HUDEP-2 (cell line): ENCODE data around the gene FRG2.
"Not testable (repeated sequence)": the region's sequence is repeated elsewhere in the genome, so short reads cannot be mapped to it uniquely, and the experiment has no call there.

ENCODE experiments used
- DNase-seq, 76 experiments: peaks; one replicate each; lab custom pipeline; 2025; ENCODE audit not compliant: unreplicated experiment in 76 of 76; lab: John Stamatoyannopoulos, UW

FRG2 gene

DNA sequence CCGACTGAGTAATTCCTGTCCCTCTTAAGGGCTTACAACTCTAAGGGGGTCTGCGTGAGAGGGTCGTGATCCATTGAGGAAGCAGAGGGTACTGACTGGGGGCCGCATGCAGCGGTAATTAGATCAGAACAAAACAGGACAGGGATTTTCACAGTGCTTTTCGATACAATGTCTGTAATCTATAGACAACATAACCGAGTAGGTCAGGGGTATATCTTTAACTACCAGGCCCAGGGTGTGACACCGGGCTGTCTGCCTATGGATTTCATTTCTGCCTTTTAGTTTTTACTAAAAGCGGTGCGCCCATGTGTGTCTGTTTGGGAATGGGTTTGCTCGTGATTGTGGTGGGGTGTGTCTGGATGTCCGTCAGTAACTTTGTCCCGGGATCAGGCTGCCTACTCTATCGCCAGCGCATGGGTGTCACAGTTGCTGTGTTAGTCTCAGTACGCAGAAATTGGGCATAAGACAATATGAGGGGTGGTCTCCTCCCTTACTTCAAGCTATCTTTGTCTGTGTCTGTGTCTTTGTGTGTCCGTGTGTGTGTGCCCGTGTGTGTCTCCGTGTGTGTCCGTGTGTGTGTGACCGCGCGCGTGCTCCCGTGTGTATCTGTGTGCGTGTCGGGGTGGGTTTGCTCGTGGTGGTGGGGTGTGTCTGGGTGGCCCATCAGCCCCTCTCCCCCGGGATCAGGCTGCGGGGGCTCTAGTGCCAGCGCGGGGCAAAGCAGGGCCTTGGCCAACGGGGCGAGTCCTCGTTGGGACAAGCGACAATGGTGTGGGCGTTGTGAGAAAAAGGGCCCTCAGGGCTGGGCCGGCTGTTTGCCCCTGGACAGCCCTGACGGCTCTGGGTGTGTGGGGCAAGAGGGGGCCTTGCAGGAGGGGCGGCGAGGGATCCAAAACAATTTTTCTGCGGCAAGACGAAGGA is 10.4 kb downstream of the FRG2 start:
- no peak for DNase-seq

DNA sequence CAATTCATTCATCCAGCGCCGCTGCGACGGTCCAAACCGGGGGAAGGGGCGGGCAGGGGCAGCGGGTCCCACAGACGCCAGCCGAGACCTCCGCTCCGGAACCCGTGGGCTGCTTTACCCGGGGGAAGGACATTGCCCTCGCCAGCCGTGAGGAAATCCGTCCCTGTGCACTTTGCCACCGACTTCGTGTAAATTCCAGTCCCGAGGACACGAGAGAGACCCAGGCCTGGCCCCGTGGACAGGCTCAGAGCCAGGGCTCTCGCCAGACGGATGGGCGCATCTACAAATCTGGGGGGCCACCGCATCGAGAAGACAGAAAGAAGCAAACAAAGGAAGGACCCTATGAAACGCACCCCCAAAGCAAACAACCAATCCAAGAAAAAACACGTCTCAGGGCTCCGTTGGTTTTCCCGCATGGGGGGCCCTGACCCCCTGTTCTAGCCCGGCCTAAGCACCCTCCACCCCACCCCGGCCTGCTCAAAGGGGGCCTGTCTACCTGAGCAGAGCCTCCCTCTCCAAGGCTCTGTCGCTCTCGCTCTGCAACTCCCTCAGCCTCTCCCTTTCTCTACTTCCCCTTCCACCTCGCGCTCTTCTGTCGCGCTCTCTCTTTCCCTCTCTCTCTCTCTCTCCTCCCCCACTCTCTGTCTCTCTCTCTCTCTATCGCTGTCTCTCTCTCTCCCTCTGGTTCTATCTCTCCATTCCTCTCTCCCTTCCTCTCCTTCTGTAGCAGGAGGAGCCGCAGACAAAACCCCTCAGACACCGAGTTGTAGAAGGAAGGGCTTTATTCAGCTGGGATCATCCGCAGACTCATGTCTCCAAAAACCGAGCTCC is 11.3 kb downstream of the FRG2 start:
- no peak for DNase-seq

DNA sequence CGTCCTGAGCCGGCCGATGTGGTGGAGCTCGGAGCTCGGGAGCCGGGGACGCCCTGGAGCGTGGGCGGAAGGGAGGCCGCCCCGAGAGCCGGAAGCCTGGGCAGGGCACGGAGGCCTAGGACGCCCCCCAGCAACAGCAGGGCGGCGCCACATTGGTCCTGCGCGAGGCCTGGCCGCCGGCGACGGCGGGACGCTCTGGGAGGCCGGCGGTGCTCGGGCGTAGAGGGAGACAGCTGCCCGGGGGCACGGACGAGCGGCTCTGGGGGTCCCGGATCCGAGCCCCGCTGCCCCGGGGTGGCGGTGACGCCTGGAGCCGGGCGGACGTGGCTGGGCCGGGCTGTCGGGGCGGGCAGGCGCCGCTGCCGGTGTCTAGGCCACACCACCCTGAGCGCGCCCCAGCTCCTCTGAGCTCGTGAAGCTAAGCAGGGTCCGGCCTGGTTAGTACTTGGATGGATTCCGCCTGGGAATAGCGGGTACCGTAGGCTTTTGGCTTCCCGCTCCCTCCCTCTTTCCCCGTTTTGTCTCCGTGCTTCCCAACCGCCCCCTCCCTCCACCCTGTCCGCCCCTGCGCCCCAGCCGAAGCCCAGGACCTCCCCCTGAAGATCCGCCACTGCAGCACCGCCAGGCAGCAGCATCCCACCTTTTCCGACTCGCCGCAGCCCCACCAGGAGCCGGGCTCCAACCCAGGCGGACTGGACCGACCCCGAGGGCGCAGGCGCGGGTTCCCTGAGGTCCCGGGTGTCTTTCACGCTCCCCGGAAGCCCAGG is 12.1 kb downstream of the FRG2 start:
- no peak for DNase-seq

DNA sequence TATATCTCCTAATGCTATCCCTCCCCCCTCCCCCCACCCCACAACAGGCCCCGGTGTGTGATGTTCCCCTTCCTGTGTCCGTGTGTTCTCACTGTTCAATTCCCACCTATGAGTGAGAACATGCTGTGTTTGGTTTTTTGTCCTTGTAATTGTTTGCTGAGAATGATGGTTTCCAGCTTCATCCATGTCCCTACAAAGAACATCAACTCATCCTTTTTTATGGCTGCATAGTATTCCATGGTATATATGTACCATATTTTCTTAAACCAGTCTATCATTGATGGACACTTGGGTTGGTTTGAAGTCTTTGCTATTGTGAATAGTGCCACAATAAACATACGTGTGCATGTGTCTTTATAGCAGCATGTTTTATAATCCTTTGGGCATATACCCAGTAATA is 37.1 kb downstream of the FRG2 start:
- not testable (repeated sequence) for DNase-seq

DNA sequence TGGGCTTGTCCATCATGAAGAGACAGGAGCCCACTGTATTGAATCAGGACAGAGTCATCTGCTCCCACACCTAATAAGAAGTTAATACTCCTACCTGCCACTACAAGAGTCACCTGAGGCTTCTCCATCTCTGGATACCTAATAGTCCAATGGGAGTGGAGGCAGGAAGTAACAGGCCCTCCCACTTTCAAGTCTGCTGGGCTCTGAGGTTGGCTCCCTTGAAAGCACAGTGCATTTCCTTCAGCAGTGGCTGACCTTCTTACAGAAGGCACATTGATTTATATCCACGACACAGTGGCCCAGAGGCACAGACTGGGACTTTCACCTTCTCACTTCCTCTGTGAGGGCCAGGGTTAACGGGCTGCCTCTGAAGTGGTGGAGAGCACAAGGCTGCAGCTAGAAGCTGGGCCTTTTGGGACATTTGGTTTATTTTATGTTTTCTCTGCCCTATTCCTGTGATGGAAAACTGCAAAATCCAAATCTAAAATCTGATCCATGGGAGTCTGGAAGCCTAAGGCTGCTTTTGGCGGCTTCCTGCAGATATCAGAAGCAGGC is 38.1 kb downstream of the FRG2 start:
- no peak for DNase-seq

DNA sequence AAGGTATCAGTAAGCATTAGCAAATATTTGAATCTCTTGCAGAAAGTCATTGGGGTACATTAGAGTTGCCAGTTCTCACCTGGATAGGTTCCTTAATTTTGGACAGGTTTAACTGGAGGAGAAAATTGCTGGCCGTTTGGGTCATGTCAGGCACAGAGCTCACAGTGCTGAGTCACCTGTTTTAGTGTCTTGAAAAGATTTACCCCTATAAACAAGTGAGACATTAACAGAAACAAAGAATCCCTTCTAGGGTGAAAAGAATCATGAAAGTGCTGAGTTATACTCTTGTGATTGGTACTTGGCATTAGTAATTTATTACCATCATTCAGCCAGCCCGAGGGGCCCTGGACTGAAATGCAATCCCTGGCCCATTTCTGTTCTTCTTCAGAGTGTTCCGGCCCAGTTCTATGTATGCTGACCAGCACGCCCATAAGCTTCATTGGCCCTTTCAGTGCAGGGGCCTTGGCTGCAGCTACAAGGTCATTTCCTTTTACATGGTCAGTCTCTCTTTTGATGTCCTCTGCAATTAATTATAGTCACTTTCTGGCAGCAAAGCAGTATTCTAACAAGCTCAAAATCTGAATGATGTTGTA is 41.3 kb downstream of the FRG2 start:
- DNase-seq: not testable (repeated sequence)

DNA sequence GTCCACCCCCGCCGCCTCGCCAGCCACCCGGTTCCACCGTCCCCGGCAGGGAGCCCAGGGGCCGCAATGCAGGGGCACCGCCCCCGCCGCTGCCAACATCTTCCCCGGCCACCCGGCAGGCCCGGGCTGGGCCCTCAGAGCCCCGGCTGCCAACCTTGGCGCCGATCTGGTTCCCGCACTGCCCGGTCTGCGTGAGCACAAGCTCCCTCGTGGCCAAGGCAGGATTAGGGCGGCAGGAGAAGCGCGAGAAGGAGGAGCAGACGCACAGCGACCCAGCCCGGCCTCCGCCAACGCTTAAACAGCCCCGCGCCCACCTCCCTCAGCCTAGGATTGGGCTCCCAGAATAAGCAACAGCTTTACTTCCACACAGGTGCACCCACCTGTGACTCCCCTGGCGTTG is 42.4 kb downstream of the FRG2 start:
- DNase-seq: not testable (repeated sequence)

DNA sequence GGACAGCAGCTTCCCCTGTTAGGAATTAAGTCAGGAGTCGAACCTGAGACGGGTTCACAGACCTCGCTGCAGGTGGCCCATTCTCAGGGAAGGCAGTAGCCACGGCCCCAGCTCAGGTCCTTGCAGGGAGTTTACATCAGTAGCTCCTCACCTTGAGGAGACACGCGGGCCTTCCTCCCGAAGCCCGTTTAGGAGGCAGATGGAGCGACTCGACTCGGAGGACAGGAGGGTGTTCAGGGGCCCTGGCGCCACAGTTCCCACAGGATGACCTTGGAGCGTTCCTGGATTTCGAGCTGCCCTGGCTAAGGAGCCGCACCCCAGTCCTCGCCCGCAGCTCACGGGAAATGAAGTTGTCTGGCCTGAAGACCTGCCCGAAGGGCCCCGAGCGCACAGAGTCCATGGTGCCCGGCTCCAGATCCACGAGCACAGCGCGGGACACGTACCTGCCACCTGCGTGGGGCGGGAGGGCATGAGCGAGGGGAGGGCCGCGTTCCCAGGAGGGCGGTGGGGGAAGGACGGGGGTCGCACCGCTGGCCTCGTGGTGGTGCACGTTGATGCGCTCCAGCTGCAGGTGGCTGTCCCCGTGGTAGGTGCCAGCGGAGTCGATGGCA is 43.0 kb downstream of the FRG2 start:
- DNase-seq: not testable (repeated sequence)

DNA sequence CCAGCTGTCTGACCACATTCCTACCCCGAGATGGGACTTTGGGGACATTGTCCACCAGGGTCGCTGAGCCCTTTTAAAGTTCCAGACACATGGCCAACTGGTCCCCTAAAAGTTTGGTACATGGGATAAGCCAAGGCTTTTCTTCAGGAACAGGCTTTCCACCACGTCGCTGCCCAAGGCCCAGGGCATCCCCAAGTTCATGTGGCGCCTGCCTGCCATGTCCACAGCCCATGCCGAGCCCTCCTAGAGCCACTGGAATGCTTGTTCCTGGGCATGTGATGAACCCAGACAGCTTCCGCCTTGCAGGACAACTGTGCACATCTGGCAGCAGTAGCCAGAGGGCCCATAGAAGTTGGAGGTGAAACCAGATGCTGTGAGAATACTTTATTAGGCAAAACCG is 45.1 kb downstream of the FRG2 start:
- DNase-seq: no peak

DNA sequence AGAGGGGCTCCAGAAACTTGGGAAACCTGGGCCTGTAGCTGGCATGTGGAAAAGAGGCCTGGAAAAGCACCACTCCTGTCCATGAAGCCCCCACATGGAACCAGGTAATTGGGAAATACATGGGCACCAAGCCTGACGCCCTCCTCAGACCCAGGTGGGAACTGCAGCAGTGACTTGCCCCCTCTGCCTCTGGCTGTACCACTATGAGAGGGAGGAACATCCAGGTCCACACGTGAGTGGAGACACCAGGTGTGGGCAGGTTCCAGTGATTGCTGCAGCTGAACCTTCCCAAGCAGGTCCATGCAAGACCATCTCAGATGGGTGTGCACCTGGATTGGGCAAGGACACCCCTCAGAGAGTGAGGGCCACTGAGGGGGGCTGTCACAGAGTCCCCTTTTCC is 46.8 kb downstream of the FRG2 start:
- DNase-seq: not testable (repeated sequence)

DNA sequence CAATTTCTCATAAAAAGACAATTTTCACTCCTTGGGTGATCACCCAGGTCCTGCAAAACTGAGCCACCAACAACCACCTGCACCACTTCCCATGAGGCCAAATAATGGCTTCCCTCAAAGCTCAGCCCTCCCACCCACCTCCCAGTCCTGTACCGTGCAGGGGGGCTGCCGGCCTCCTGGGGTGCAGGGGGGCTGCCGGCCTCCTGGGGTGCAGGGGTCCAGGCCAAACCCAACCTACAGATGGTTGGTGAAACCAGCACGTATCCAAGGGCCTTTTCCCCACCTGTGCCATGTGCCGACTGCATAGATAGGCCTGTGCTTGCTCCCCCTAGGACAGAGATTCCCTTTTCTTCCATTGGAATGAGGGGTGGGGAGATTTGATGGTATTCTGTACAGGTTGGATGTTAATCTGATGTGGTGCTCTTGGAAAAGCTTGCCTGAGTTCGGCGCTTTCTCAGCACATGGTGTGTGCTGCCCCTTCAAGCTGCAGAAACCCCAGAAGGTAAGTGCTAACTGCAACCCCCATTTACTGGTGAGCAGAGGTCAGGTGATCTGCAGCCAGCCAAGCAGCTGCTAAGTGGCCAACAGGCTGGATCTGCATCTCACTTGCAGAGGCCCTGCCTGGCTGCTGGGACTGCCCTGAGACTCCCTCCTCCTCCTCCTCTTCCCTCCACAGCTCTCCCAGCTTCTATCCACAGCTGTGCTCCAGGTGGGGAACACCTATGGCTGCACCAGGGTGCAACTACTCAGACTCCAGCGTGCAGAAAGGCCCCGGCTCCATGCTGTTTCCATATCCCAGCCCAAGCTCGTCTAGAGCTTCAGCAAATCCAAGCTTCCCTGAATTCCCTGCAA is 47.6 kb downstream of the FRG2 start:
- no peak for DNase-seq
